Stimulated activated CD4-positive, alpha-beta T cell treated with anti-CD3 and anti-CD28 coated beads, Interleukin-2, amount 100 ng/mL, for 4 hours (primary cell): ENCODE measurements around the gene CR1L.
"Not testable (repeated sequence)": the region's sequence is repeated elsewhere in the genome, so short reads cannot be mapped to it uniquely, and the experiment has no call there.

ENCODE experiments used
- DNase-seq: peaks from one replicate; pipeline ENCODE4 v3.0.0-alpha.2; 2020; ENCODE audit warnings: low read depth

Gene CR1L

GRCh38 chr1:207644852-207645634 is at the start of gene CR1L:
TSS of gene CR1L (plus strand) at chr1:207645133. CDS start at chr1:207645234, 101 bp downstream.
- peak; percentile 48 for DNase-seq

GRCh38 chr1:207603777-207604176 is 41.2 kb upstream of the CR1L start:
- DNase-seq, result no peak

- DNase-seq, result no peak
Measured at GRCh38 chr1:207605444-207606361, 39.2 kb upstream of the CR1L start.

- no peak for DNase-seq
Measured at GRCh38 chr1:207606362-207606755, 38.6 kb upstream of the CR1L start.

- no peak for DNase-seq
Measured at GRCh38 chr1:207612762-207613161, 32.2 kb upstream of the CR1L start.

- DNase-seq, result no peak
Measured at GRCh38 chr1:207619871-207620542, 24.9 kb upstream of the CR1L start.

GRCh38 chr1:207620543-207620893 is 24.4 kb upstream of the CR1L start:
- DNase-seq, result no peak

GRCh38 chr1:207625504-207626071 is 19.3 kb upstream of the CR1L start:
- DNase-seq, result not testable (repeated sequence)

- DNase-seq, result no peak
Measured at GRCh38 chr1:207626972-207627337, 18.0 kb upstream of the CR1L start.

- DNase-seq, result no peak
Measured at GRCh38 chr1:207627496-207627895, 17.4 kb upstream of the CR1L start.

GRCh38 chr1:207628776-207629175 is 16.2 kb upstream of the CR1L start:
- DNase-seq, result no peak

- no peak for DNase-seq
Measured at GRCh38 chr1:207631137-207631536, 13.8 kb upstream of the CR1L start.

GRCh38 chr1:207633226-207633625 is 11.7 kb upstream of the CR1L start:
- no peak for DNase-seq

- not testable (repeated sequence) for DNase-seq
Measured at GRCh38 chr1:207633699-207634289, 11.1 kb upstream of the CR1L start.

GRCh38 chr1:207634293-207634692 is 10.6 kb upstream of the CR1L start:
- not testable (repeated sequence) for DNase-seq

- not testable (repeated sequence) for DNase-seq
Measured at GRCh38 chr1:207635569-207636186, 9.3 kb upstream of the CR1L start.

GRCh38 chr1:207638487-207639145 is 6.3 kb upstream of the CR1L start:
- not testable (repeated sequence) for DNase-seq

GRCh38 chr1:207639362-207639761 is 5.6 kb upstream of the CR1L start:
- DNase-seq, result not testable (repeated sequence)

GRCh38 chr1:207644166-207644851 is 624 bp upstream of the CR1L start:
- no peak for DNase-seq

GRCh38 chr1:207645635-207646081 is 725 bp downstream of the CR1L start:
- no peak for DNase-seq
